Measurements from ENCODE around the gene STAMBP. TPM values are rescaled to one million over a fixed set of nuclear protein-coding genes. Genes with fewer than 3 reads are reported as not detected.

STAMBP gene
- total and polyA plus RNA-seq, 4 donors = 10.2 to 27.1 (median 15.9) TPM

GRCh38 chr2:73893764-73894474, 65.2 kb downstream of the STAMBP start:
- Histone ChIP-seq H3K36me3 (ENCODE audit: control insufficient read depth in 4 of 4, insufficient read depth in 3 of 4, low read depth in 1 of 4, low read length in 3 of 4) (no peaks in the 10 kb centered on the region), H3K4me1 (ENCODE audit: control insufficient read depth in 4 of 4, insufficient read depth in 4 of 4, low read length in 3 of 4) (no peaks in the 10 kb centered on the region), H3K27ac (ENCODE audit: low read depth in 1 of 2, low read length in 2 of 2) (no peak overlapping the region), H3K27me3 (ENCODE audit: control insufficient read depth in 4 of 4, insufficient read depth in 4 of 4, low read length in 3 of 4) (no peaks in the 10 kb centered on the region), H3K9ac (ENCODE audit: low read depth in 1 of 2, low read length in 2 of 2) (no peak overlapping the region), H3K9me3 (ENCODE audit: control insufficient read depth in 4 of 4, low read length in 3 of 4) (no peaks in the 10 kb centered on the region), H3K4me3 (ENCODE audit: low read depth in 1 of 3, low read length in 3 of 3) (no peak overlapping the region)
- no peak for DNase-seq (ENCODE audit: low spot score)
- 87% methylated on average over 9 of the region's 9 CpGs for WGBS
- TF ChIP-seq NR2F2 (IDR thresholded peaks at IDR 0.05) (no peak), FOXA1 (IDR thresholded peaks at IDR 0.05) (no peak), FOXA2 (IDR thresholded peaks at IDR 0.05) (no peak), GABPA (IDR thresholded peaks at IDR 0.05 in 1 of 2, conservative IDR thresholded peaks at IDR 0.05 in 1 of 2) (no peak)

DNA sequence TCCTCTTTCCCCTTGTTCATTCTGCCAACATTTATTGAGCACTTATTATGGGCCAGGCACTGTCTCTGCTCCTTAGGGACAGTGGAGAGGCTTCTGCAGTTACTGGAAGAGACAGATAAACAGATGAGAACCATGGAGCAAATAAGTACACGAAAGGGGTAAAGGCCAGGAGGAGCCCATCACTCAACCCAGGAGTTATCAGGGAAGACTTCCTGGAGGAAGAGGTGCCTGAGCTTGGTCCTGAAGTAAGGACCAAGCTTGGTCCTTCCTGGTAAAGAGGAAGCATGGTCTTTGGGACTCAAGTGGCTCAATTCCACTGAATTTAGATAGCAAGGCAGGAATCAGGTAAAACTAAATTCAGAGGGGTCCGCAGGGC, 65.7 kb downstream of the STAMBP start:
- no peak overlapping the region for H3K9ac ChIP-seq (ENCODE audit: low read depth in 1 of 2, low read length in 2 of 2)
- no peak overlapping the region for H3K27ac ChIP-seq (ENCODE audit: low read depth in 1 of 2, low read length in 2 of 2)
- no peak overlapping the region for H3K4me3 ChIP-seq (ENCODE audit: low read depth in 1 of 3, low read length in 3 of 3)
- DNase-seq (ENCODE audit: low spot score) = no peak
- TF ChIP-seq FOXA1 (IDR thresholded peaks at IDR 0.05) (no peak), HNF4A (conservative IDR thresholded peaks at IDR 0.05) (no peak), GABPA (IDR thresholded peaks at IDR 0.05 in 1 of 2, conservative IDR thresholded peaks at IDR 0.05 in 1 of 2) (no peak), RAD21 (IDR thresholded peaks at IDR 0.05) (no peak), REST (IDR thresholded peaks at IDR 0.05) (no peak), YY1 (IDR thresholded peaks at IDR 0.05) (no peak), ZBTB33 (IDR thresholded peaks at IDR 0.05) (no peak), NR2F2 (IDR thresholded peaks at IDR 0.05) (no peak), EGR1 (IDR thresholded peaks at IDR 0.05; ENCODE audit: low read depth in 2 of 2) (no peak), JUND (IDR thresholded peaks at IDR 0.05) (no peak), MAX (IDR thresholded peaks at IDR 0.05) (no peak)
- TF ChIP-seq, protein P1, sequence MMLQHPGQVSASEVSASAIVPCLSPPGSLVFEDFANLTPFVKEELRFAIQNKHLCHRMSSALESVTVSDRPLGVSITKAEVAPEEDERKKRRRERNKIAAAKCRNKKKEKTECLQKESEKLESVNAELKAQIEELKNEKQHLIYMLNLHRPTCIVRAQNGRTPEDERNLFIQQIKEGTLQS (IDR thresholded peaks at IDR 0.05) = no peak
- no peaks in the 10 kb centered on the region for H3K9me3 ChIP-seq (ENCODE audit: control insufficient read depth in 4 of 4, low read length in 3 of 4)
- no peaks in the 10 kb centered on the region for H3K36me3 ChIP-seq (ENCODE audit: control insufficient read depth in 4 of 4, insufficient read depth in 3 of 4, low read depth in 1 of 4, low read length in 3 of 4)
- WGBS = 89% methylated on average over 2 of the region's 2 CpGs
- H3K27me3 ChIP-seq (ENCODE audit: control insufficient read depth in 4 of 4, insufficient read depth in 4 of 4, low read length in 3 of 4) = no peaks in the 10 kb centered on the region
- no peaks in the 10 kb centered on the region for H3K4me1 ChIP-seq (ENCODE audit: control insufficient read depth in 4 of 4, insufficient read depth in 4 of 4, low read length in 3 of 4)
